Ascending aorta (tissue), 2 donors: Measurements from ENCODE around the gene CELF2. TPM values are rescaled to one million over a fixed set of nuclear protein-coding genes. Genes with fewer than 3 reads are reported as not detected.
A peak's percentile ranks its signal among the peaks of the same experiment; 100 is the strongest.

Experiments used
- DNase-seq, 2 donors: peaks; one replicate each; pipeline ENCODE4 v3.0.0-alpha.2; 2019; ENCODE audit warnings: low spot score in 2 of 2
- H3K27ac ChIP-seq, 2 donors: fragments of 200-600 bp; sonication (generic); one replicate each; pipeline ENCODE4 v1.5.1; 2016 to 2017; ENCODE audit warnings: mild to moderate bottlenecking in 1 of 2
- H3K27me3 ChIP-seq: fragments of 200-600 bp; sonication (generic); one replicate; pipeline ENCODE4 v1.5.1; 2017
- H3K36me3 ChIP-seq, 2 donors: fragments of 200-600 bp; sonication (generic); one replicate each; pipeline ENCODE4 v1.5.1; 2016
- H3K4me1 ChIP-seq, 2 donors: fragments of 200-600 bp; sonication (generic); one replicate each; pipeline ENCODE4 v1.5.1; 2016 to 2017; ENCODE audit warnings: mild to moderate bottlenecking in 1 of 2
- H3K4me3 ChIP-seq, 2 donors: fragments of 200-600 bp; sonication (generic); one replicate each; pipeline ENCODE4 v1.5.1; 2016 to 2017; ENCODE audit warnings: mild to moderate bottlenecking in 1 of 2
- H3K9me3 ChIP-seq, 2 donors: fragments of 200-600 bp; sonication (generic); one replicate each; pipeline ENCODE4 v1.5.1; 2016
- intact Hi-C: fragments of 100-400 bp; cut with DNase I; formaldehyde crosslinking; loops from one replicate; pipeline ENCODE4 v1.15.1; 2023
- total RNA-seq: library from RNA; depleted of rRNA; stranded (reverse); fragments of >200 nt; gene quantifications from one replicate; pipeline ENCODE4 v1.1.0, GENCODE V29; 2016
- TF ChIP-seq, protein P1 (sequence below), 3 experiments: fragments of 200-600 bp in 2 of 3; fragments of 450-650 bp in 1 of 3; sonication (generic) in 2 of 3; IDR thresholded peaks; one replicate each; pipeline ENCODE4 v1.5.1; 2016 to 2019; ENCODE audit warnings: antibody characterized with exemption in 3 of 3, mild to moderate bottlenecking in 1 of 3, moderate library complexity in 1 of 3

CELF2 gene
- total RNA-seq, 1 donor from 2014 or later: 26.6 TPM

DNA sequence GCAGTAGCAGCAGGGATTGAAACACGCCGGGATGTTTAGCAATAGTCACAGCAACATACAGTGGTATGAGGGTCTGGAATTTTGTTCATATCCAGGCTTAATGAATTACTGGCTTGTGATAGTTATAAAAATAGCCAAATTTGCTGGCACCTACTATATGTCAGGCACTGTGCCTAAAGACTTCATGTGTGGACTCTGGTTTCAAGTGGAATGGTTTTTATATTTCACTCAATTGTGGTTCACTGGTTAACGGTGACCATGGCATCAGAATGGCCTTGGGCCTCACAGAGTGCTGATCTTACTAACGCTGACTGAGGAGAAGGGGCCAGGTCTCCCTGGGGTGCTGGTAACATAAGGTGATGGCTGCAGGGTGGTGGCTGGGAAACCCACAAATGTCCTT lies 55.7 kb downstream of the CELF2 start:
- no peaks in the 10 kb centered on the region for H3K36me3 ChIP-seq
- TF ChIP-seq, protein P1, sequence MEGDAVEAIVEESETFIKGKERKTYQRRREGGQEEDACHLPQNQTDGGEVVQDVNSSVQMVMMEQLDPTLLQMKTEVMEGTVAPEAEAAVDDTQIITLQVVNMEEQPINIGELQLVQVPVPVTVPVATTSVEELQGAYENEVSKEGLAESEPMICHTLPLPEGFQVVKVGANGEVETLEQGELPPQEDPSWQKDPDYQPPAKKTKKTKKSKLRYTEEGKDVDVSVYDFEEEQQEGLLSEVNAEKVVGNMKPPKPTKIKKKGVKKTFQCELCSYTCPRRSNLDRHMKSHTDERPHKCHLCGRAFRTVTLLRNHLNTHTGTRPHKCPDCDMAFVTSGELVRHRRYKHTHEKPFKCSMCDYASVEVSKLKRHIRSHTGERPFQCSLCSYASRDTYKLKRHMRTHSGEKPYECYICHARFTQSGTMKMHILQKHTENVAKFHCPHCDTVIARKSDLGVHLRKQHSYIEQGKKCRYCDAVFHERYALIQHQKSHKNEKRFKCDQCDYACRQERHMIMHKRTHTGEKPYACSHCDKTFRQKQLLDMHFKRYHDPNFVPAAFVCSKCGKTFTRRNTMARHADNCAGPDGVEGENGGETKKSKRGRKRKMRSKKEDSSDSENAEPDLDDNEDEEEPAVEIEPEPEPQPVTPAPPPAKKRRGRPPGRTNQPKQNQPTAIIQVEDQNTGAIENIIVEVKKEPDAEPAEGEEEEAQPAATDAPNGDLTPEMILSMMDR (IDR thresholded peaks at IDR 0.05): no peak
- DNase-seq: no peak
- H3K27me3 ChIP-seq: no peaks in the 10 kb centered on the region
- no peaks in the 10 kb centered on the region for H3K9me3 ChIP-seq
- H3K27ac ChIP-seq: no peak overlapping the region
- intact Hi-C loops: no loop called here
- peaks cover 0 to 7% of the 10 kb centered on the region in 2 donors for H3K4me1 ChIP-seq
- H3K4me3 ChIP-seq: no peak overlapping the region

DNA sequence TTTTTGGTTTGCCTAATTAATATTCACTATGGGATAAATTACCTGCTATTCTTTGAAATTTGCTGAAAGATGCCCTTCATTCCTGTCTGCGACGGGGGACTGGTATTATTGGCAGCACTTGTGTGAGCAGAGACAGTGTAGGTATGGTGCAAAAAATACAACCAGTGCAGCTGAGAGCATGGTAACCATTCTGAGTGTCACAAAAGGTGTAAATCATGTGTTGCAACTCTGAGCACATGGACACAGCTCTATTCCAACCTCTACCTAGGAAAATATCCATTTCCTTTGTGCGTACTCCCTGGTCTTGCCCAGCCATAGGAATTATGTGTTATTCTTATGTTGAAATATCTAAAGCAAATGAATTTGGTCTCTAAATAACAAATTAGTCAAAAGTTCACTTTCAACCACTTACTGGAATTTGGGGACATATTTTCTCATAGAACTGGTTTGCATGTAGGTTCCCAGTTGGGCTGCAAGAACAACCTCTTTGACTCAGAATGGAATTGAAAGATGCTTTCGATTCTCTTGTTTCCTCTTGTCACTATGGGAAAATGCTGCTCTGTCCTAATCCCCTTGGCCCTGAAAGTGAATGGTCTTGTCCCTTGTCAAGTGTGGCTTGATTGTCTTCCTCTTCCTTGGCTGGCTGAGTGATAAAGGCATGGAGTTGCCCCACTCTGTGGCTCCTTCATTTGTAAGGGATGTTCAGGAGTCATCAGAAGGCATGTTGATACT lies 57.0 kb downstream of the CELF2 start:
- H3K4me3 ChIP-seq: no peak overlapping the region
- H3K27me3 ChIP-seq: no peaks in the 10 kb centered on the region
- TF ChIP-seq, protein P1 (IDR thresholded peaks at IDR 0.05): no peak
- DNase-seq: no peak
- peaks cover 0 to 7% of the 10 kb centered on the region in 2 donors for H3K4me1 ChIP-seq
- H3K27ac ChIP-seq: no peak overlapping the region
- no peaks in the 10 kb centered on the region for H3K36me3 ChIP-seq
- intact Hi-C loops: no loop called here
- no peaks in the 10 kb centered on the region for H3K9me3 ChIP-seq

DNA sequence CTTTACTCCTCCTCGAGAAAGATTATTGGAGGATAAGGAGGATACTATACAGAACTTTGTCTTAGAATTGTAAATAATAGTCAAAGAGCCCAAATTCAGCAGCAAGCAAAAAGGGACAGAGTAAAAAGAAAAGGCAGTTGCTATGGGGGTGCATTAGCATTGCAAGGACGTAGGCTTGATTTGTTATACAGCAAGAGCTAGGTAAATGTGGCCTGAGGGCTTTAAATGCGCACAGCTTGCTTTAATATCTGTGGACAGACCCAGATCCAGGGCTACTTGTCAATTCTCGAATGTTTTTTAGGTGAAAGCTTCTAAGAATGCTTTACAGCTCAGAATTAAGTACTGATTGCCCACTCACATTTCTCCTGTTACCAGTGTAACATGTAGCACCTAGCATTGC lies 58.5 kb downstream of the CELF2 start:
- TF ChIP-seq, protein P1 (IDR thresholded peaks at IDR 0.05): no peak
- no peaks in the 10 kb centered on the region for H3K27me3 ChIP-seq
- H3K36me3 ChIP-seq: no peaks in the 10 kb centered on the region
- no peak overlapping the region for H3K27ac ChIP-seq
- intact Hi-C loops: no loop called here
- no peaks in the 10 kb centered on the region for H3K9me3 ChIP-seq
- peaks cover 0 to 10% of the 10 kb centered on the region in 2 donors for H3K4me1 ChIP-seq
- DNase-seq: no peak
- no peak overlapping the region for H3K4me3 ChIP-seq

DNA sequence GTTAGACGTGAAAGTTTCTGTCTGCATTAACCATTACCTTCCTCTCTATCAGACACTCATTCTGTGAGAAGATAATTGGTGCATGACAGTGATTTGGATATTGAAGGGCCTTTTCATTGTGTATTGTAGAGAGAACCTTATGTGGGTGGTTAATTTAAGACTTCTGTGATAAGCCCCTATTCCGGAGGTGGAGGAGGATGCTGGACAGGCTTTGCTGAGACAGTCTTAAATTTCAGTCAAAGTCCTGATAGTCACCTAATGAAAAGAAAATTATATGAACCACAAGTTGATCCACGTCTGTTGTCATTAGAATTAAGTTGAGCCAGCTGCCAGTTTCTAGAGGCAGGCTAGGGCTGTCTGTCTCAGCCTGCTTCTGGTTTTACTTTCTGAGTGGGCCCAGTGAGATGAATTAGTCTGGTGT lies 62.9 kb downstream of the CELF2 start:
- no peak overlapping the region for H3K4me3 ChIP-seq
- peaks cover 0 to 14% of the 10 kb centered on the region in 2 donors for H3K4me1 ChIP-seq
- intact Hi-C loops: no loop called here
- H3K36me3 ChIP-seq: no peaks in the 10 kb centered on the region
- DNase-seq: no peak
- no peaks in the 10 kb centered on the region for H3K9me3 ChIP-seq
- no peaks in the 10 kb centered on the region for H3K27me3 ChIP-seq
- H3K27ac ChIP-seq: no peak overlapping the region
- TF ChIP-seq, protein P1 (IDR thresholded peaks at IDR 0.05): no peak

DNA sequence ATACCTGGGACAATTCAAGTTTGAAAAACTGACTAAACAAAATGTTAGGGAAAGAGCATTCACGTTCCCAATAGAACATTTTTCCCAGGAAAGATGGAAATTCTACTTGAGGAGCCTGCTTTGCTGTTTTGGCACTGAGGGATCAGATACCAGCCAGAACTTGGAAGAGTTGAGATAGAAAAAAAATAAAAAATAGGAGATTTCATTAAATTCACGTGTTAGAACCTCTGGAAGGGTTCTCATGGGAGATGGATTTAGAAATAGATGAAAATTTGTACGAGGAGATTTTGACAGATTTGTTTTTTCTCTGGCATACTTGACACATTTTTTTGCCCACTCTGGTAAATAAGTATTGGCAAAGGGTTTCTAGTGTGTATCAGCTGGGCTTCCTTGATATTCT lies 63.7 kb downstream of the CELF2 start:
- TF ChIP-seq, protein P1 (IDR thresholded peaks at IDR 0.05): no peak
- DNase-seq: no peak
- H3K4me1 ChIP-seq: peaks cover 0 to 14% of the 10 kb centered on the region in 2 donors

More for the DNA sequence above, 63.7 kb downstream of the CELF2 start:
- intact Hi-C loops: no loop called here
- no peaks in the 10 kb centered on the region for H3K27me3 ChIP-seq
- no peak overlapping the region for H3K4me3 ChIP-seq
- no peaks in the 10 kb centered on the region for H3K36me3 ChIP-seq
- H3K9me3 ChIP-seq: no peaks in the 10 kb centered on the region
- peak overlapping the region in 1 of 2 donors; percentile 11 for H3K27ac ChIP-seq
